Ecto neural progenitor cell (in vitro differentiated cells): Measurements from ENCODE around the gene NTRK1.

ENCODE experiments used
- DNase-seq: peaks from one replicate; pipeline ENCODE4 v3.0.0-alpha.2; 2018; ENCODE audit warnings: low spot score

NTRK1 gene

GRCh38 chr1:156881101-156881500 is 20.4 kb downstream of the NTRK1 start:
- no peak for DNase-seq

- DNase-seq: no peak
Measured at GRCh38 chr1:156881663-156882062, 21.0 kb downstream of the NTRK1 start.

DNA sequence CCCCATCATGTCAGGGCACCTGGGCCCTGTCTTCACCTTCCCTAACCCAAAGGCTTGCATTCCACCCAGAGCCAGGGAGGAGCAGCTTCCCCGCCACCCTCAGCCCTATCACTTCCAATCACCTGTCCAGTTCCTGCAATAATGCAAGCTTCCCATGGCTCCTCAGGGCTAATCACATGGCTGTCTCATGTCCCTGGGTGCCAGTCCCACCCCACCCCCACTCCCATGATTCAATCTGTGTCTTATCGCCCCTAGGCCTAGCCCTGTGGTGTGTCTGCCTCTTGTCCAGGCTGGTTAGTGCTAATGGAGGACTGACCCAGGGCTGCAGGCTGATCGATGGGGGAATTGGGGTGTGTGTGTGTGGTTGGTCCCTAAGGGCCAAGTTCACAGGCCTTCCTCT is 21.9 kb downstream of the NTRK1 start:
- no peak for DNase-seq

DNA sequence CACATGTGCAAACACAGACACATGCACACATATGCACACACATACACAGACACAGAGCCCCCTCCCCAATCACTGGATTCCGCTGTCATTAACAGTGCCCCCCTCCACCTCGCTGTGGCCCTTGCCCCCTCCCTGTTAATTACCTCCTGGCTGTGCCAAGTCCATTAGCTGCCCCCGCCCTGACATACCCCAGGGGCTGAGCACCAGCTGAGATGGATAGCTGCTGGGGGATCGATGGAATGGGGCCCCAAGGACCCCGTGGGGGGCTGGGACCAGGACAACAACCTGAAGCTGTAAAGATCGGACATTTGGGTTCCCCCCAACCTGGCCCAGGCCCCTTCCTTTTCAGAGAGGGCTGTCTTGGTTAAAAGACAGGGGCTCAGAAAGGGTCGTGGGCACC is 23.3 kb downstream of the NTRK1 start:
- DNase-seq: no peak

- DNase-seq: no peak
Measured at GRCh38 chr1:156884560-156885184, 24.0 kb downstream of the NTRK1 start.

- no peak for DNase-seq
Measured at GRCh38 chr1:156885314-156885713, 24.6 kb downstream of the NTRK1 start.

GRCh38 chr1:156885880-156886355 is 25.3 kb downstream of the NTRK1 start:
- no peak for DNase-seq

- DNase-seq: no peak
Measured at GRCh38 chr1:156886583-156887281, 26.1 kb downstream of the NTRK1 start.

GRCh38 chr1:156887317-156887716 is 26.7 kb downstream of the NTRK1 start:
- DNase-seq: no peak

DNA sequence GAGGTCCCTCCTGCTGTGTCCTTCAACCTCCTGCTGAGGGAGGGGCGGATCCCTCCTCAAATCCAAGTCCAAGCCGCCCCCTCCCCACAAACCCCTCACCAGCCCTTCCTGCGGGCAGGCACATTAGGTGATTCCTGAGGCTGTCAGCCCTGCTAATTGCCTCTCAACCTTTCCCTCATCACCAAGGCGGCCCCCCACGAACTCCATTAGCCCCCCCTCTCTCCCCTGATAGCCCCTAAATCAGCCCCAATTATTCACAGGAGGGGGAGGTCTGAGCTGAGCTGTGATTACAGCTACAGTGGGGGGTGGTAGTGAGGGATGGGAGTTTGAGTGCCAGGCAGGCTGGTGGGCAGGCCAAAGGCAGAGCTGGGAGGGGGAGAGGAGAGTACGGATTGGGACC is 27.1 kb downstream of the NTRK1 start:
- no peak for DNase-seq

- DNase-seq: peak; percentile 89
Measured at GRCh38 chr1:156889802-156890580, 29.3 kb downstream of the NTRK1 start.

DNA sequence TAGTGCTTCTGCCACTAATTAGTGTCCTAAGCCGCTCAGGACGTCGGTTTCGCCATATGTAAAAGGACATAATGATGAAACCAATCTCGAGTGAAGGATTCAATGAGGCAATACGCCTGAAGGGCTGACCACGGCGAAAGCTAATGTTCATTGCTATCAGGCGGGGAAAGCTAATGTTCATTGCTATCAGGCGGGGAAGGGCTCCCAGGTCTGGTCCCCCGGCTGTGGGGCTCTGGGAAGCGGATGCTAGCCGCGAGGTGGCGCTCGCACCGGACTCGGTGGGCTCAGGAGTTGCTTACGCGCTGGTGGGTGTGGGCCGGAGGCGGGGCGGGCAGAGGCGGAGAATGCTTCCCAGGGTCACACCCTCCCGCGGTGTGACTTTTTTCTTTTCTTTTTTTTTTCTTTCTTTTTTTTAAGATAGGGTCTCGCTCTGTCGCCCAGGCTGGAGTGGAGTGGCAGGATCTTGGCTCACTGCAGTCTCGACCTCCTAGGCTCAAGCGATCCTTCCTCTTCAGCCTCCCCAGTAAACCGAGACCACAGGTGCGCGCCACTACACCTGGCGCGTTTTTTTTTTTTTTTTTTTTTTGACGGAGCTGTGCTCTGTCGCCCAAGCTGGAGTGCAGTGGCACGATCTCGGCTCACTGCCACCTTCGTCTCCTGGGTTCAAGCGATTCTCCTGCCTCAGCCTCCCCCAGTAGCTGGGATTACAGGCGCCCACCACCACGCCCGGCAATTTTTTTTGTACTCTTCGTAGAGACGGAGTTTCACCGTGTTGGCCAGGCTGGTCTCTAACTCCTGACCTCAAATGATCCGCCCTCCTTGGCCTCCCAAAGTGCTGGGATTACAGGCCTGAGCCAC is 31.8 kb downstream of the NTRK1 start:
- DNase-seq: peak; percentile 95

GRCh38 chr1:156893048-156893953 is 32.6 kb downstream of the NTRK1 start, which contains the start of gene PEAR1:
Gene PEAR1 (plus strand): TSS chr1:156893718. CDS start chr1:156903927, 10,209 bp downstream.
- DNase-seq: peak; percentile 70

DNA sequence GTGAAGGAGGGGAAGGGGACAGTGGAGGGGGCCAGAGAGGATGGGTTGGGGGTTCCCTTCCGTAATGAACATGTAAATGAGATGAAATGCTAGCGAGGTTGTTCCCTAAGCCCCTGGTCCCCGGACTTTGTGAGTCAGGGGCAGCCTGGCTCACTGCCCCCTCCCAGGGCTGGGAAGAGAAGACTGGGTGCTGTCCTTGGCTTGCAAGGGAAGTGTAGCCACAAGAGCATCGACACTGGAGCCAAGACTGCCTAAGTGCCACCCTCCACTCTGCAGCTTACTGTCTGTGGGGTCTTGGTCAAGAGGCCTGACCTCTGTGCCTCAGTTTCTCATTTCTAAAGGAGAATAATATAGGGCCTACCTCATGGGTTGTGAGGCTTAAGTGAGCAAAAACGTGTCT is 33.3 kb downstream of the NTRK1 start:
- no peak for DNase-seq

GRCh38 chr1:156894711-156895454 is 34.2 kb downstream of the NTRK1 start:
- no peak for DNase-seq

GRCh38 chr1:156895455-156895812 is 34.8 kb downstream of the NTRK1 start:
- no peak for DNase-seq

- no peak for DNase-seq
Measured at GRCh38 chr1:156895927-156896326, 35.3 kb downstream of the NTRK1 start.

GRCh38 chr1:156896490-156897033 is 35.9 kb downstream of the NTRK1 start:
- DNase-seq: no peak

DNA sequence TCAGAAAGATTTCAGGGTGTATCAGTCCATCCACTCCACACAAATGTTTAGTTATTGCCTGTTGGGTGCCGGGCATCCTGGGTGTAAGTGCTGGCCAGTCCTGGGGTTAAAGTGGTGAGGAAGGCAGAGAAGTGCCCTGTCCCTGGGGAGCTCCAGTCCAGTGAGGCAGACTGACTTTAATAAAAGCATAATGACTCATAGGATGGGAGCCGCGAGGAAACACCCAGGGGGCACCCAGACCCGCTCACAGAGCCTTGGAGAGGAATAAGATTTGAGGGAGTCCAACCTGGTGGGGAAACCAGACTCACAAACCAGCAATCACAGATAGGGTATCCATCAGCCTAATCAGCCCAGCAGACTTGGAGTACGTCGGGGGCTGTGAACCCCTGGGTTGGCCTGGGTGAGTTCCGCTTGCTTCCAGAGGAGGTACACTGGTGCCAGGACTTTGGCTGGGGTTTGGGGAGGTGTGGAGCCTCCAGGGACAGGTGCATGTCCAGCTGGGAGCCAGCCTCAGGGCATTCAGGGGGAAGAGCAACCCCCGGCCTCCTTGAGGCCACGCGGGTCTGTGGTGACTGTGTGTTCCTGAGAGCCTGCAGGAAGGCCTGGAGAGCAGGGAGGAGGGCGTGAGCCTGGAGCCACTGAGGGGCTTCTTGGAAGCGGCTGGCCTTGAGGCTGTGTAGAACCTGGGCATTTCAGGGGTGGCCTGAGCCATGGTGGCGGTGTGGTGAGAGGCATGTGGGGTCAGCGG is 36.6 kb downstream of the NTRK1 start:
- DNase-seq: no peak
